Gastrocnemius medialis (tissue), 4 donors: ENCODE measurements around the gene AK1.
"Not testable (repeated sequence)": the region's sequence is repeated elsewhere in the genome, so short reads cannot be mapped to it uniquely, and the experiment has no call there.

Experiments used
- POLR2A ChIP-seq, 2 donors: fragments of 450-650 bp; IDR thresholded peaks; one replicate each; pipeline ENCODE4 v1.6.1; 2017; ENCODE audit warnings: antibody characterized with exemption in 2 of 2, mild to moderate bottlenecking in 2 of 2, moderate library complexity in 2 of 2
- TF ChIP-seq, protein P1 (sequence below), 5 experiments: fragments of 450-650 bp in 3 of 5; fragments of 200-600 bp in 2 of 5; sonication (generic) in 2 of 5; IDR thresholded peaks in 4 of 5; conservative IDR thresholded peaks in 1 of 5; 1 replicate in 4 of 5; 2 replicates in 1 of 5; pipeline ENCODE4 v1.5.1; 2016 to 2019; ENCODE audit warnings: antibody characterized with exemption in 5 of 5, mild to moderate bottlenecking in 3 of 5, moderate library complexity in 3 of 5

DNA sequence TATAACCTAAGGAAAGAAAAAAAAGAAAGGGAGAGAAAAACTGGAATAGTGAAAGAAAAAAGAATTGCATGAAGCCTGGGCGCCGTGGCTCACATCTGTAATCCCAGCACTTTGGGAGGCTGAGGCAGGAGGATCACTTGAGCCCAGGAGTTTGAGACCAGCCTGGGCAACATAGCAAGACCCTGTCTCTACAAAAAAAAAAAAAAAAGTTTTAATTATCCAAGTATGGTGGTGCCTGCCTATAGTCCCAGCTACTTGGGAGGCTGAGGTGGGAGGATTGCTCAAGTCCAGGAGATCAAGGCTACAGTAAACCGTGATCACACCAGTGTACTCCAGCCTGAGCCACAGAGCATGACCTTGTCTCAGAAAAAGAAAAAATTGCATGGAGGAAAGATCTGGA lies 4.2 kb upstream of the AK1 start:
- not testable (repeated sequence) for TF ChIP-seq POLR2A (IDR thresholded peaks at IDR 0.05)
- TF ChIP-seq, protein P1, sequence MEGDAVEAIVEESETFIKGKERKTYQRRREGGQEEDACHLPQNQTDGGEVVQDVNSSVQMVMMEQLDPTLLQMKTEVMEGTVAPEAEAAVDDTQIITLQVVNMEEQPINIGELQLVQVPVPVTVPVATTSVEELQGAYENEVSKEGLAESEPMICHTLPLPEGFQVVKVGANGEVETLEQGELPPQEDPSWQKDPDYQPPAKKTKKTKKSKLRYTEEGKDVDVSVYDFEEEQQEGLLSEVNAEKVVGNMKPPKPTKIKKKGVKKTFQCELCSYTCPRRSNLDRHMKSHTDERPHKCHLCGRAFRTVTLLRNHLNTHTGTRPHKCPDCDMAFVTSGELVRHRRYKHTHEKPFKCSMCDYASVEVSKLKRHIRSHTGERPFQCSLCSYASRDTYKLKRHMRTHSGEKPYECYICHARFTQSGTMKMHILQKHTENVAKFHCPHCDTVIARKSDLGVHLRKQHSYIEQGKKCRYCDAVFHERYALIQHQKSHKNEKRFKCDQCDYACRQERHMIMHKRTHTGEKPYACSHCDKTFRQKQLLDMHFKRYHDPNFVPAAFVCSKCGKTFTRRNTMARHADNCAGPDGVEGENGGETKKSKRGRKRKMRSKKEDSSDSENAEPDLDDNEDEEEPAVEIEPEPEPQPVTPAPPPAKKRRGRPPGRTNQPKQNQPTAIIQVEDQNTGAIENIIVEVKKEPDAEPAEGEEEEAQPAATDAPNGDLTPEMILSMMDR (IDR thresholded peaks at IDR 0.05 in 4 of 5, conservative IDR thresholded peaks at IDR 0.05 in 1 of 5), result not testable (repeated sequence)
